CD4-positive, alpha-beta memory T cell (primary cell): Measurements from ENCODE around the gene SDE2. TPM values are rescaled to one million over a fixed set of nuclear protein-coding genes. Genes with fewer than 3 reads are reported as not detected.

Experiments used
- CTCF ChIA-PET: fragments of 350-600 bp; sonication (Branson Sonifier 250); formaldehyde crosslinking; loops from one replicate; lab custom pipeline; 2021; ENCODE audit warnings: inconsistent platforms; ENCODE audit not compliant: partially characterized antibody; lab: Charles Lee
- POLR2A ChIA-PET: fragments of 350-600 bp; sonication (Branson Sonifier 250); formaldehyde crosslinking; loops from one replicate; lab custom pipeline; 2021; ENCODE audit not compliant: partially characterized antibody; lab: Charles Lee
- DNase-seq, 5 donors: peaks; one replicate each; pipeline versions ENCODE4 v3.0.0 to v3.0.0-alpha.2; 2020 to 2022; ENCODE audit warnings: mixed read lengths in 1 of 5
- H3K27ac ChIP-seq: one replicate; pipeline ENCODE4 v1.7.0; 2013; ENCODE audit warnings: low read depth, low read length
- H3K27me3 ChIP-seq: 2 replicates; pipeline ENCODE4 v1.7.0; 2013; ENCODE audit warnings: mild to moderate bottlenecking, low read length, moderate library complexity; ENCODE audit not compliant: insufficient read depth
- H3K36me3 ChIP-seq: 2 replicates; pipeline ENCODE4 v1.7.0; 2013; ENCODE audit warnings: mild to moderate bottlenecking, low read length, moderate library complexity; ENCODE audit not compliant: insufficient read depth
- H3K4me1 ChIP-seq: 2 replicates; pipeline ENCODE4 v1.7.0; 2013; ENCODE audit warnings: mild to moderate bottlenecking, low read length, moderate library complexity; ENCODE audit not compliant: insufficient read depth
- H3K4me3 ChIP-seq, 2 donors: one replicate each; pipeline ENCODE4 v1.7.0; 2013; ENCODE audit warnings: low read length in 2 of 2, mild to moderate bottlenecking in 1 of 2
- H3K9me3 ChIP-seq, 2 donors: one replicate each; pipeline ENCODE4 v1.7.0; 2013; ENCODE audit warnings: low read length in 2 of 2, control low read depth in 1 of 2; ENCODE audit not compliant: control insufficient read depth in 1 of 2
- H3K27ac Mint-ChIP-seq, 7 donors: one replicate each; pipeline ENCODE4 v1.8.0; 2020 to 2021; ENCODE audit warnings: mixed read lengths in 7 of 7, mild to moderate bottlenecking in 6 of 7, inconsistent platforms in 3 of 7, moderate library complexity in 3 of 7
- H3K27me3 Mint-ChIP-seq, 2 donors: one replicate each; pipeline ENCODE4 v1.8.0; 2020 to 2021; ENCODE audit warnings: mixed read lengths in 2 of 2
- H3K36me3 Mint-ChIP-seq, 2 donors: one replicate each; pipeline ENCODE4 v1.8.0; 2020 to 2021; ENCODE audit warnings: mixed read lengths in 2 of 2, inconsistent platforms in 1 of 2, mild to moderate bottlenecking in 1 of 2
- H3K4me1 Mint-ChIP-seq, 4 donors: one replicate each; pipeline ENCODE4 v1.8.0; 2020 to 2021; ENCODE audit warnings: mixed read lengths in 4 of 4, mild to moderate bottlenecking in 1 of 4
- H3K4me3 Mint-ChIP-seq, 8 donors: one replicate each; pipeline ENCODE4 v1.8.0; 2020 to 2021; ENCODE audit warnings: mixed read lengths in 8 of 8, mild to moderate bottlenecking in 7 of 8, moderate library complexity in 6 of 8, inconsistent platforms in 3 of 8
- H3K9me3 Mint-ChIP-seq, 8 donors: one replicate each; pipeline ENCODE4 v1.8.0; 2020 to 2021; ENCODE audit warnings: mixed read lengths in 8 of 8, mild to moderate bottlenecking in 5 of 8, inconsistent platforms in 3 of 8, moderate library complexity in 1 of 8
- intact Hi-C: fragments of 100-400 bp; cut with micrococcal nuclease; formaldehyde crosslinking; loops from one replicate; pipeline ENCODE4 v1.15.1; 2023
- polyA plus RNA-seq, 2 donors: library from polyadenylated mRNA; unstranded; fragments of 300-500 nt; fragmentation: Illumina TruSeq; gene quantifications; one replicate each; pipeline ENCODE4 v1.2.3, GENCODE V29; 2021
- total RNA-seq, 2 experiments: library from RNA; stranded (reverse); gene quantifications; one replicate each; pipeline ENCODE4 v1.2.3, GENCODE V29; 2021

Gene SDE2
- total and polyA plus RNA-seq, 4 experiments from 2014 or later, result 10.0 to 21.2 (median 20.0) TPM

GRCh38 chr1:225995919-225996864, 3.0 kb downstream of the SDE2 start:
- H3K4me1 ChIP-seq, result peaks cover 68% of the 10 kb centered on the region
- no peak overlapping the region for H3K4me3 ChIP-seq
- peaks cover 32% of the 10 kb centered on the region for H3K36me3 ChIP-seq
- Mint-ChIP-seq H3K36me3 (peaks cover 32 to 58% of the 10 kb centered on the region in 2 donors), H3K27ac (peak overlapping the region in 6 of 7 donors; percentile 72 to 100 (median 83)), H3K27me3 (no peaks in the 10 kb centered on the region), H3K9me3 (peaks cover 0 to 5% (median 0%) of the 10 kb centered on the region in 8 donors), H3K4me3 (peak overlapping the region; percentile 4 to 79 (median 57)), H3K4me1 (peaks cover 32 to 65% (median 48%) of the 10 kb centered on the region in 4 donors)
- ChIA-PET CTCF (interaction anchor here (0.7 to 4.2 kb wide), 7 partner anchors 9 to 522 kb away, joined by 3 to 29 read pairs (median 5); partner anchors contain the start of gene H3-3A), POLR2A (interaction anchor here (0.8 to 22.3 kb wide), 5 partner anchors 9 to 529 kb away, joined by 3 to 614 read pairs (median 4); partner anchors contain the start of genes H3-3A, PYCR2 and SRP9)
- H3K27me3 ChIP-seq, result no peaks in the 10 kb centered on the region
- H3K27ac ChIP-seq, result peak overlapping the region; percentile 6
- no peaks in the 10 kb centered on the region for H3K9me3 ChIP-seq
- no peak for DNase-seq
- intact Hi-C loops, result loop anchor here (10.0 kb wide), 1 partner anchor 2001 kb away; no protein-coding TSS in a partner anchor

GRCh38 chr1:225990705-225991464, 8.3 kb downstream of the SDE2 start:
- Histone ChIP-seq H3K27ac (peak overlapping the region; percentile 42), H3K9me3 (no peaks in the 10 kb centered on the region), H3K36me3 (peaks cover 60% of the 10 kb centered on the region), H3K4me1 (peaks cover 34% of the 10 kb centered on the region), H3K4me3 (no peak overlapping the region), H3K27me3 (no peaks in the 10 kb centered on the region)
- intact Hi-C loops, result loop anchor here (10.0 kb wide), 1 partner anchor 1996 kb away; no protein-coding TSS in a partner anchor
- peak in 4 of 5 donors; percentile 19 to 46 (median 27) for DNase-seq
- Mint-ChIP-seq H3K27ac (peak overlapping the region; percentile 74 to 92 (median 87)), H3K4me1 (peaks cover 22 to 50% (median 34%) of the 10 kb centered on the region in 4 donors), H3K4me3 (peak overlapping the region; percentile 21 to 69 (median 58)), H3K27me3 (no peaks in the 10 kb centered on the region), H3K36me3 (peaks cover 47 to 75% of the 10 kb centered on the region in 2 donors), H3K9me3 (no peaks in the 10 kb centered on the region)
- ChIA-PET POLR2A (interaction anchor here (0.7 to 22.3 kb wide), 6 partner anchors 9 to 562 kb away, joined by 3 to 614 read pairs (median 4); partner anchors contain the start of genes H3-3A, LBR, SDE2 and TMEM63A), CTCF (interaction anchor here (0.8 to 2.2 kb wide), 9 partner anchors 10 to 516 kb away, joined by 3 to 10 read pairs (median 5); no protein-coding TSS in a partner anchor)

- H3K4me3 Mint-ChIP-seq, result no peak overlapping the region
- POLR2A ChIA-PET, result interaction anchor here (0.6 to 22.3 kb wide), 8 partner anchors 9 to 520 kb away, joined by 3 to 614 read pairs (median 4); partner anchors contain the start of genes H3-3A, SDE2 and SRP9
These were observed 11.4 kb downstream of the SDE2 start for GRCh38 chr1:225987491-225988316.

GRCh38 chr1:225981714-225982113, 17.4 kb downstream of the SDE2 start:
- H3K36me3 ChIP-seq, result peaks cover 46% of the 10 kb centered on the region
- no peaks in the 10 kb centered on the region for H3K4me1 ChIP-seq
- ChIA-PET CTCF (interaction anchor here (0.7 to 1.3 kb wide), 2 partner anchors 83 to 507 kb away, joined by 3 read pairs; no protein-coding TSS in a partner anchor), POLR2A (no interaction called here)
- no peak for DNase-seq
- Mint-ChIP-seq H3K4me1 (peaks cover 4 to 10% (median 6%) of the 10 kb centered on the region in 4 donors), H3K9me3 (peaks cover 0 to 2% (median 0%) of the 10 kb centered on the region in 8 donors), H3K27ac (peak overlapping the region in 1 of 7 donors; percentile 28), H3K27me3 (no peaks in the 10 kb centered on the region), H3K36me3 (peaks cover 48 to 57% of the 10 kb centered on the region in 2 donors), H3K4me3 (no peak overlapping the region)
- no peak overlapping the region for H3K27ac ChIP-seq
- no peaks in the 10 kb centered on the region for H3K27me3 ChIP-seq
- no peaks in the 10 kb centered on the region for H3K9me3 ChIP-seq
- intact Hi-C loops, result no loop called here
- no peak overlapping the region for H3K4me3 ChIP-seq

More at GRCh38 chr1:225987491-225988316, 11.4 kb downstream of the SDE2 start:
- intact Hi-C loops, result loop anchor here (1.0 kb wide), 1 partner anchor 12 kb away; the partner anchor contains the start of gene SDE2
- H3K27me3 ChIP-seq, result no peaks in the 10 kb centered on the region
- peaks cover 58% of the 10 kb centered on the region for H3K36me3 ChIP-seq
- no peak overlapping the region for H3K27ac ChIP-seq
- Mint-ChIP-seq H3K27ac (peak overlapping the region in 5 of 7 donors; percentile 37 to 80 (median 51)), H3K36me3 (peaks cover 50 to 73% of the 10 kb centered on the region in 2 donors), H3K27me3 (no peaks in the 10 kb centered on the region), H3K9me3 (no peaks in the 10 kb centered on the region), H3K4me1 (peaks cover 17 to 37% (median 27%) of the 10 kb centered on the region in 4 donors)
- H3K4me3 ChIP-seq, result no peak overlapping the region
- H3K4me1 ChIP-seq, result peaks cover 19% of the 10 kb centered on the region
- peak in 4 of 5 donors; percentile 27 to 45 (median 40) for DNase-seq
- no peaks in the 10 kb centered on the region for H3K9me3 ChIP-seq
- CTCF ChIA-PET, result interaction anchor here (0.5 to 5.2 kb wide), 32 partner anchors 8 to 561 kb away, joined by 3 to 29 read pairs (median 5); partner anchors contain the start of genes H3-3A and SDE2

GRCh38 chr1:225980005-225980836, 18.9 kb downstream of the SDE2 start:
- Histone ChIP-seq H3K27me3 (no peaks in the 10 kb centered on the region), H3K27ac (no peak overlapping the region), H3K9me3 (no peaks in the 10 kb centered on the region), H3K36me3 (peaks cover 34% of the 10 kb centered on the region), H3K4me3 (no peak overlapping the region), H3K4me1 (no peaks in the 10 kb centered on the region)
- H3K4me1 Mint-ChIP-seq, result peaks cover 0 to 8% (median 5%) of the 10 kb centered on the region in 4 donors
- H3K27ac Mint-ChIP-seq, result no peak overlapping the region
- ChIA-PET CTCF (interaction anchor here (1.1 to 2.2 kb wide), 8 partner anchors 8 to 506 kb away, joined by 3 to 6 read pairs (median 4); partner anchors contain the start of gene SDE2), POLR2A (no interaction called here)
- H3K27me3 Mint-ChIP-seq, result no peaks in the 10 kb centered on the region
- H3K4me3 Mint-ChIP-seq, result no peak overlapping the region
- intact Hi-C loops, result no loop called here
- DNase-seq, result no peak
- peaks cover 0 to 2% (median 0%) of the 10 kb centered on the region in 8 donors for H3K9me3 Mint-ChIP-seq
- peaks cover 41 to 48% of the 10 kb centered on the region in 2 donors for H3K36me3 Mint-ChIP-seq
